Esophagus (tissue), 2 donors: ENCODE measurements around the gene SREBF1. TPM values are rescaled to one million over a fixed set of nuclear protein-coding genes. Genes with fewer than 3 reads are reported as not detected.

Experiments
- H3K27ac ChIP-seq, 2 donors: one replicate each; pipeline ENCODE4 v1.5.1; 2013; ENCODE audit warnings: low read depth in 2 of 2, mild to moderate bottlenecking in 2 of 2, inconsistent platforms in 1 of 2, low read length in 1 of 2, moderate library complexity in 1 of 2
- H3K27me3 ChIP-seq, 2 donors: one replicate each; pipeline ENCODE4 v1.6.1; 2013; ENCODE audit warnings: low read length in 2 of 2, control low read depth in 1 of 2, mild to moderate bottlenecking in 1 of 2; ENCODE audit not compliant: insufficient read depth in 2 of 2, control insufficient read depth in 1 of 2
- H3K36me3 ChIP-seq, 2 donors: one replicate each; pipeline ENCODE4 v1.6.1; 2013; ENCODE audit warnings: low read length in 1 of 2; ENCODE audit not compliant: control insufficient read depth in 2 of 2, insufficient read depth in 2 of 2
- H3K4me1 ChIP-seq, 2 donors: one replicate each; pipeline ENCODE4 v1.6.1; 2013; ENCODE audit warnings: low read length in 1 of 2; ENCODE audit not compliant: control insufficient read depth in 2 of 2, insufficient read depth in 2 of 2
- H3K4me3 ChIP-seq, 2 donors: one replicate each; pipeline ENCODE4 v1.5.1; 2013; ENCODE audit warnings: low read length in 2 of 2, mild to moderate bottlenecking in 2 of 2, low read depth in 1 of 2, moderate library complexity in 1 of 2
- H3K9me3 ChIP-seq, 2 donors: one replicate each; pipeline ENCODE4 v1.6.1; 2013; ENCODE audit warnings: mild to moderate bottlenecking in 2 of 2, low read depth in 1 of 2, low read length in 1 of 2, moderate library complexity in 1 of 2; ENCODE audit not compliant: control insufficient read depth in 2 of 2, insufficient read depth in 1 of 2
- WGBS, 2 donors: extraction: QIAGEN DNeasy Blood & Tissue Kit; methylation state at CpG; one replicate each; pipeline ENCODE4 v1.1.7; 2013; 5-methylcytosine and 5-hydroxymethylcytosine counted together
- polyA plus RNA-seq, 2 donors: library from polyadenylated mRNA; stranded (reverse); fragments of 200-250 nt; gene quantifications; one replicate each; pipeline ENCODE4 v1.2.3, GENCODE V29; 2013
- donor health status: healthy with polysubstance abuse.
- donor health status: Bipolar disorder and iron deficiency.

SREBF1 gene
- polyA plus RNA-seq, 2 donors, result 95.1 to 116 TPM

DNA sequence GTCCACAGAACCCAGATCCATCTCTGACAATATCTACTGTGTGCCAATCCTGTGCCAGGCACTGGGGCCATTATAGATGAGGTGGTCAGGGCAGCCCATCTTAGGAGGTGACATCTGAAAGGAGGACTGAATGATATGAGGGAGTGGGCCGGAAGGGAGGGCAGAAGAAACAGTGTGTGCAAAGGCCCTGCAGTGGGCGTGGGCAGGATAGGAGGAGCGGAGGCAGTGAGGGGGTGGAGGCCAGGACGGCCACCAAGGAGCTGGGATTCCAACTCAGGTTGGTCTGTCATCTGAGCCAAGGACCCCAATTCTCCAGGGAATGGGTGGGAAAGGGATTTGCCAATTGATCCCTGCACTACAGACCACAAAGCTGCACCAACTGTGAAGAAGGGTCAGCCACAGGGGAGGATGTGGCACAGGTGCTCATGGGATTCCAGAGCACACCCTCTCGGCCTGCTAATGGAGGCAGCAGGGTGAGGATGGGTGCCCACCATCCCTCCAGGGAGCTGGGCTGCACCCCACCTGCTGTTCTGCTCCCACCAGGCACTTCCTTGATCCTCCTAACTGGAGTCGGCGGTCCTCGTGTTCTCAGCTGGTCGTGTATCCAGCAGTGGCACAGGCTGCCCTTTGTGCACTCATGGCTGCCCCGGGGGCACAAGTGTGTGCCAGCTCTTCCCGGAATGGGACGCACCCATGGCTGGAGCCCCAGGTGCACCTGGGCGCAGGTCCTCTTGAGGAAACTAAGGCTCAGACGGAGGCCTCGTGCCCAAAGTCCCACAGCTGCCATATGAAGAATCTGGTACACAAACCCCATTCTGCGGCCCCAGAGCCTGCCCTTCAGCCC is 9.6 kb downstream of the SREBF1 start:
- Histone ChIP-seq H3K27me3 (no peaks in the 10 kb centered on the region), H3K36me3 (peaks cover 0 to 4% of the 10 kb centered on the region in 2 donors), H3K9me3 (no peaks in the 10 kb centered on the region), H3K4me1 (peaks cover 39 to 43% of the 10 kb centered on the region in 2 donors), H3K27ac (peak overlapping the region; percentile 2 to 96), H3K4me3 (no peak overlapping the region)
- WGBS, 2 donors, result 65 to 69% methylated on average over 16 of the region's 16 CpGs

DNA sequence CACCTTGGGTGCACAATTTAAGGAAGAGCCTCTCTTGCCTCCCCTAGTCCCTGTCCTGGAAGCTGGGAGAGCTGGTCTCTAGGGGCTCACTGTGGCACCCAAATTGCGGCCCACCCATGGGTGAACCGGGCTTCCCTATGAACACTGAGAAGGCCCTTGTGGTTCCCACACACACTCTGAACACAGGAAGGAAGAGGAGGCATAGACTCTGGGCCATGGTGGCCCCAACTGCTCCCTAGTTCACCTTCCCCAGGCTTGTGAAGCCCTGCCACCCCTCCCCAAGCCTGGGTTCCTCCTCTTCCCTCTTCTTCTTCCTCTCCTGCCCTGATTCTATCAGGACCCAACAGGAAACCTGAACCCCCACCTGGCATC is 10.5 kb downstream of the SREBF1 start:
- H3K27me3 ChIP-seq, result no peaks in the 10 kb centered on the region
- no peaks in the 10 kb centered on the region for H3K9me3 ChIP-seq
- peak overlapping the region; percentile 69 to 96 for H3K27ac ChIP-seq
- peaks cover 0 to 4% of the 10 kb centered on the region in 2 donors for H3K36me3 ChIP-seq
- H3K4me3 ChIP-seq, result no peak overlapping the region
- 72 to 77% methylated on average over 2 of the region's 2 CpGs for WGBS, 2 donors
- peaks cover 37 to 44% of the 10 kb centered on the region in 2 donors for H3K4me1 ChIP-seq

DNA sequence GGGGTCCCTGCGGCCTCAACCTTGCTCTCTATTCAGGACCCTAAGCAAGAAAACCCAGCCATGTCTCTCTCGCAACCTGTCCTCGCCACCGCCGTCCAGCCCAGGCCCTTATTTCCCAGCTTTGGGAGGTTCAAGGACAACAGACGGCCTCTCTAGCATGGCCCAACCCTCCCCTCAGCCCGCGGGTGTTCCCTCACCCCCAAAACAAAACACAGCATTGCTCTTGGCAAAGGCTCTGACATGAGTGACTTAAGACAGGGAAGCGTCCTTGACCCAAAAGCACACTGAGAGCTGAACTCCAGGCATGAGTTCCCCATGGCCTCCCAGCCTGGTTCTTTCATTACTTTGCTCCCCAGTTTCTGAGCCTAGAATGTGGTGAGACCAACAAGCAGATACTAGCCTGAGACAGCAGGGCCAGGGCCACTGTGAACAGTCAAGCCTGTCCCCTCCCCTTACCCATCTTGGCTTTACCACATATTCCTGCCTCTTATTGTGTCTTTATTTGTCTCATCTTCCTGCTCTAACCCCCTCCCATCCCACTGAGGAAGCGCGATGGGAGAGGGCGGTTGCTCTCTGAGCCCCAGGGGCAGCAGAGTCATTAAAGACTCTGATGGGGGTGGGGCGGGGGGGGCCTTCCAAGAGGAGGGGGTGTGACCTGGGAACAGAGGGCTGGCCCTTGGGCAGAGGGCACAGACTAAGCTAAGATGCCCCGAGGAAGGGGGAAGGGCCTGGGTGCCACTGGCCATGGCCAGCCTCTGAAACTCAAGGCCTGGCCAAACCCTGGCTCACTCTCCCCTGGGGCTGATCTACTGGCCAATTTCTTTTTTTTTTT is 11.8 kb downstream of the SREBF1 start:
- Histone ChIP-seq H3K4me1 (peaks cover 37 to 54% of the 10 kb centered on the region in 2 donors), H3K4me3 (no peak overlapping the region), H3K36me3 (peaks cover 0 to 7% of the 10 kb centered on the region in 2 donors), H3K27me3 (no peaks in the 10 kb centered on the region), H3K9me3 (no peaks in the 10 kb centered on the region), H3K27ac (peak overlapping the region; percentile 87 to 96)
- 42 to 43% methylated on average over 14 of the region's 14 CpGs for WGBS, 2 donors

DNA sequence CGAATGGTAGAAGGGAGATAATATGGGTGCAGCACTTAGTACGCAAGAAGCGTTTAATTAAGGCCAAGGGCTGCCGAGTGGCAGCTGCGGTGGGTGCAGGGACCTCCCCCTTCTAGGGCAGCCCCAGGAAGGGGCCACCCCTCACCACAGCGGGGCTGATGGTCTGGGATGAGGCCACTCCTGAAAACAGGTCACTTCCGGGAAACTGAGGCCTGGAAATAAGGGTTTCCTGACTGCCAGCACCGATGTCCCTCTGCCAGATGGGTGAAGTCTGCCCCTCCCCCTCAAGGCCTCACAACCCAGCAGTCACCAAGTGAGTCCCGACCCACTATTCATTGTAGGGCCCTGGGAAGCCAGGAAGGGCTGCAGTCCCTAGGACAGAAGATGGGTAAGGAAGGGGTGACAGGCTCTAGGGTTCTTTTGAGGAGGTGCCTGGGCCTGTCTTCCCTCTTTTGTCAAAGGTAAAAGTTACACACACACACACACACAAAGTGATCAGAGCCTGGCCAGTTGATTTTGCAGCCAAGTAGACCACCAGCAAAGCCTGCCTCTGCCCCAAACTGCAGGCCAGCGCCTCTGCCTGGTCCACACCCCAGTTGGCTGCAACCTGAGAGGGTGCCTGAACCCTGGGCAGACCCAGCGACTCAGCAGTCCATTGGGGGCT is 12.5 kb downstream of the SREBF1 start:
- 15% methylated on average over 11 of the region's 11 CpGs for WGBS, 2 donors

DNA sequence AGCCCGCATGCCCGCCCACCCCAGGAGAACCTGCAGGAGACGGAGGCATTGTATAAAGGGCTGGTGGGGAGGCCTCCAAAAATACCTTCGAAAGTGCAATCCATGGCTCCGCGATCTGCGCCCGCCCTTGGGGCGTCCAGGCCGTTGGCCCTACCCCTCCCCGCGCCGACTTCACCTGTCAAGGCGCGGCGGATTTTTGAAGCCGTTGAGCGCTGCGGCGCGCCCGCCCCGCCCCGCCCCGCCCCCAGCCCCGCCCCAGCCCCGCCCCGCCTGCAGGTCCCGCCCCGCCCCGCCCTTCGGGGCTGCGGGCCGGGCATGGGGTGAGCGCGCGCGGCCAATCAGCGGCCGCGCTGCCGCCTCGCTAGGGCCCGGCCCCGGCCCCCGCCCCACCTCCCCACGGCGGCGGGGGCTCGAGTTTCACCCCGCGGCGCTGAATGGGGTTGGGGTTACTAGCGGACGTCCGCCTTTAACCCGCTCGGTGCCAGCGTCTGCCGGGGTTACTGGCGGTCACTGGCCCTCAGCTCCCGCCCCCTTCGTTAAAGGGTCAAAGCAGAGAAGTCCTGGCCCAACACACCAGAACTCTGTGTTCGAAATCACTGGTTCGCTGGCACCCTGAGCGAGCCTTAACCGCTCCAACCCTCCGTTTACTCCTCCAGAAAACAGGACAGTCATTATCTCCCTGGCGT is 13.2 kb downstream of the SREBF1 start:
- peak overlapping the region; percentile 54 to 68 for H3K4me3 ChIP-seq
- H3K4me1 ChIP-seq, result peaks cover 40 to 63% of the 10 kb centered on the region in 2 donors
- H3K27me3 ChIP-seq, result no peaks in the 10 kb centered on the region
- 1% methylated on average over 36 to 69 of the region's 69 CpGs for WGBS, 2 donors
- H3K9me3 ChIP-seq, result no peaks in the 10 kb centered on the region
- peaks cover 0 to 21% of the 10 kb centered on the region in 2 donors for H3K36me3 ChIP-seq
- H3K27ac ChIP-seq, result peak overlapping the region; percentile 87 to 96

More for the DNA sequence above, 12.5 kb downstream of the SREBF1 start:
- Histone ChIP-seq H3K4me1 (peaks cover 40 to 58% of the 10 kb centered on the region in 2 donors), H3K4me3 (peak overlapping the region; percentile 20 to 29), H3K36me3 (peaks cover 0 to 14% of the 10 kb centered on the region in 2 donors), H3K27me3 (no peaks in the 10 kb centered on the region), H3K9me3 (no peaks in the 10 kb centered on the region), H3K27ac (peak overlapping the region; percentile 87 to 96)

DNA sequence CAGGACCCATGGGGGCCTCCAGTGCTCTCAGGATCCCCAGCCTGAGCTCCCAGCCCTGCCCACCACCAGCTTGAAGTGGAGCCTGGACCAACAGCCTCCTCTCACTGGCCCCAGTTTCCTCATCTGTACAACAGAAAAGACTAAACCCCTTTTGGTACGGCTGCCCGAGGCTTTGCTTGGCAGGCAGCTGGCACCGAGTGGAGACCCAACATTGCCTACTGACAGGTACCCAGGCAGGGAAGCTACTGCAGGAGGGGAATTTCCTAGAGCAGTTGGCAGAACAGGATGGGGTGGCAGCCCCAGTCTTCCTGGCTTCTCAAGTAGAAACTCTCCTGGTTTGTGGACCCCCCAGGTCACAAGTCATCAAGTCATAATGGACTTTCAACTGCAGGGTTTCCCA is 14.2 kb downstream of the SREBF1 start:
- H3K9me3 ChIP-seq, result no peaks in the 10 kb centered on the region
- peaks cover 0 to 25% of the 10 kb centered on the region in 2 donors for H3K36me3 ChIP-seq
- H3K4me1 ChIP-seq, result peaks cover 44 to 68% of the 10 kb centered on the region in 2 donors
- no peaks in the 10 kb centered on the region for H3K27me3 ChIP-seq
- WGBS, 2 donors, result 23 to 36% methylated on average over 3 of the region's 3 CpGs
- peak overlapping the region; percentile 54 to 68 for H3K4me3 ChIP-seq
- peak overlapping the region; percentile 62 to 78 for H3K27ac ChIP-seq

DNA sequence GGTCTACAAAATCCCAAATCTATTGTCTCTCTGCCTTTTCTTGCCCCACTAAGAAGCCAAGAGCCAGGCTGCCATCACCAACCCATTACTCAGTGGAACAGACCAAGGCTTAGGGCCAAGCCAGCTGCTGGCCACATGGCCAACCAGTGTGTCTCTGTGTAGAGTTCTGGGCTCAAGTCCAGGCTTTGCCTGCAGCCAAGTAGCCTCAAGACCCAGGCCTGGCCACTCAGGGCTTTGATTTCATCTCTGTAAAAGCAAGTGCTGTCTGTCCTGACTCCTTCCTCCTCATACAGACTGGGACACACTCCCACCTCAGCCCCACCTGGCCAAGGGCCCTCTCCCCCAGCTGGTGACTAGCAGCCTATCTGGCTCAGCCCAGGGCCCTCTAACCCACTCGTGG is 14.6 kb downstream of the SREBF1 start:
- 29 to 49% methylated on average over 1 of the region's 1 CpG for WGBS, 2 donors

DNA sequence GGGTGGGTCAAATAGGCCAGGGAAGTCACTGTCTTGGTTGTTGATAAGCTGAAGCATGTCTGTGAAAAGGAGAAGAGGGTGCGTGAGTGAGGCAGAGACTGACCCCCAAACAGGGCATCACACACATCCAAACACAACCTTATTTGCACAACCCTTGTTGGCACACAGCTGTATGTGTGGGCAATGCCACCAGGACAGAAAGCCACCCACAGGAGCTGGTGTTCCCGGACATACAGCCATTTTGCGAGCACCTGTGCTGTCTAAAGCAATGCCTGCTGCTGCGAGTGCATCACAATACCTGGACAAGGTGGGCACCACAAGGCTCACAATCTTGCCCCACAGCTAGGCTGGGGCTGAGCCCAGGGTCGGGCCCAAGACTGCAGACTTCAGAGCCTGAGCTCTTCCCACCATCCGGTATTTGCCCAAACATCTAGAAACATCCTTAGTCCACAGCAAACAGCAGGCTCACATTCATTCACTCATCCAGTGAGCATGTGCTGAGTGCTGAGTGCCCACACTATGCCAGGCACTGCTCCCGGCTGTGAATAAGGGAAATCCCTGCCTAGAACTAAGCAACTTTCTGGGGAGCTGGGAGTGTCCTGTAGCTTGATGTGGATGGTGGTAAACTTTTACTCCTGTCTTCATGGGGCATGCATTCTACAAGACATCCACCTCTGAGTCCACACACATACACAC is 16.2 kb downstream of the SREBF1 start:
- Histone ChIP-seq H3K36me3 (peaks cover 0 to 44% of the 10 kb centered on the region in 2 donors), H3K27me3 (no peaks in the 10 kb centered on the region)
- 82% methylated on average over 7 of the region's 7 CpGs for WGBS, 2 donors

More for the DNA sequence above, 14.6 kb downstream of the SREBF1 start:
- H3K9me3 ChIP-seq, result no peaks in the 10 kb centered on the region
- H3K36me3 ChIP-seq, result peaks cover 0 to 29% of the 10 kb centered on the region in 2 donors
- peaks cover 40 to 65% of the 10 kb centered on the region in 2 donors for H3K4me1 ChIP-seq
- peak overlapping the region; percentile 52 to 78 for H3K27ac ChIP-seq
- peak overlapping the region; percentile 54 to 68 for H3K4me3 ChIP-seq
- no peaks in the 10 kb centered on the region for H3K27me3 ChIP-seq

More for the DNA sequence above, 16.2 kb downstream of the SREBF1 start:
- H3K4me3 ChIP-seq, result peak overlapping the region in 1 of 2 donors; percentile 68
- H3K27ac ChIP-seq, result peak overlapping the region in 1 of 2 donors; percentile 55
- no peaks in the 10 kb centered on the region for H3K9me3 ChIP-seq
- peaks cover 32 to 57% of the 10 kb centered on the region in 2 donors for H3K4me1 ChIP-seq
